ENCODE results near the gene ARSB. TPM values are rescaled to one million over a fixed set of nuclear protein-coding genes. Genes with fewer than 3 reads are reported as not detected.
"Not testable (repeated sequence)": the region's sequence is repeated elsewhere in the genome, so short reads cannot be mapped to it uniquely, and the experiment has no call there.

Gene ARSB
- total RNA-seq, 1 experiment from 2014 or later: 12.2 TPM

DNA sequence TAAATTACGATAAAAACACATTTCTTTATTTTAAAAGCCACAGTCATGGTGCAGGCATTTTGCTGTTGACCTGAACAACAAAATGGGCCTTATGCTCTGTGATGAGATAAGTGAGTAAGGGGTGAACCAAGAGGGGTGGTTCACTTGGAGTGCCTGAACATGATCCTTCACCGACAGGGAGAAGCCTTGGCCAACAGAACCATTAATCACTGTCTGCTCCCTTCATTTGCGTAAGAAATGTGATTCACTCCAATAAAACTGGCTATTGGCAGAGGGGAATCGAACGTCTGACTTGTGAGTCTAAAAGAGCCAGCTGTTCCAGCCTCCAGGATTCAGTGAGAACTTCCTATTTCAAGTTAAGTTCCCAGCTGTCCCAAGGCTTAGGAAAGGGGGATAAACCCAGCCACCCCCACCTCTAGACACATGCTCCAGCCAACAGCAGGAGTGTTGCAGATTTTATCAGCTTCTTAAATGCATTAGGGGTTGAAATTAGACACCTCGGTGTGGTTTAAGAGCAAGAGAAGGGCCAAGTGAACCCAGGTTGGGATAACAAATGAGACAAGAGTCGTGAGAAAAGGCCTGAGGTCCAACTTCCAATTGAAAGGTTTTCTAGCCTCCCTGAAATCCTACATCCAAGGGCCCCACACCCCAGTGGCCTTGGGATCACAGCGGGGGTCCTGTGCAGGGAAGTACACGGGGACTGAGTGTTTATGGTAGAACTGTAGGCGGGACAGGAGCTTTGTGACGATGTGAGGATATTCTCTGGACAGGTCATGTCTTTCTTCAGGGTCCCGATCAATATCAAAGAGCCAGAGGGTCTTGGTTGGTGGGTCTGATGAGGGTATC is 205.1 kb downstream of the ARSB start:
- DNase-seq (ENCODE audit: low read depth): peak; percentile 78

DNA sequence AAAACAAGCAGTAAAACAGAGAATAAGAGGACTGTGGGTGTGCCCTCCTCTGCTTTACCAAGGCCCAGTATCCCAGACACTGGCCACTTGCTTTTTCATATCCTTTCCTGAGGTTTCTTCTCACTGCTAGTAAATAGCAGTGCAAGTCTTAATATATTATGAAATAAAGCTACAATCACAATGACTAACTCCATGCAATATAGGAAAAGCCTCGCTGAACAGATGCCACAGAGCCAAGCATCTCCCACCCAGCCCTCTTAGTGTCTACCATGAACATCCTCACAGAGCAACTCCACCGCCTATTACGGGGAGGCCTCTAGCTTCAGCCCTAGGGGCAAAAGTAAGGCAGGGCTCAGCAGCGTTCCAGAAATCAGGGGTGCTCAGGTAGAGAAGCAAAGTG is 205.8 kb downstream of the ARSB start:
- no peak for DNase-seq (ENCODE audit: low read depth)

DNA sequence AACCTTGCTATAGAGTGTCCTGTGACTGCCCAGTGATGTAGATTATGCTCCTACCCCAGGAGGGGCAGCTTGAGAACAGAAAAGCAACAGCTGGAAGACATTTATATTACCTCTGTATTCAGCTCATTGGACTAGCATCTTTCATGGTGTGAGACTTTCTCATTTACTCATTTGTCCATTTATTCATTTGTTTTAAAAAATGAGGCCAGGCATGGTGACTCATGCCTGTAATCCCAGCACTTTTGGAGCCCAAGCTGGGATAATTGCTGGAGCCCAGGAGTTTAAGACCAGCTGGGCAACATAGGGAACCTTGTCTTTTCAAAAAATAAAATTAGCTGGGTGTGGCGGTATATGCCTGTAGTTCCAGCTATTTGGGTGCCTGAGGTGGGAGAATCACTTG is 206.6 kb downstream of the ARSB start:
- DNase-seq (ENCODE audit: low read depth): peak; percentile 74

DNA sequence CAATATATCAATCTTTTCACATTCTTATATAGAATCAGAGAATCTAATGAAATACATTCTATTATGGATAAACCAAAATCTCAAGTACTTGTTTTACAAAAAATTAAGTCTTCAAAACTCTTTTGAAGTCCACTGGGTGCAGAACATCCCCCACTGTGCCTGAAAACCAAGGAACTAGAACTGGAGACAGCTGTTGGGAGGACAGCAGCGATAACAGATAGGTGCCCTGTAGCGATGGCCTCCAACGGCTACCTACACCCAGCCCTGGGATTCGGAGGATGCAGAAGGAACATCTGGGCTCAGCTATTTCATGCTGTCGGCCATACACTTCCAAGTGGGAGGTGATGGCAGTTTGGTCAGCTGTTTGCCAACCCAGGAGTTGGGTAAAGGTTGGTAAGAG is 207.2 kb downstream of the ARSB start:
- no peak for DNase-seq (ENCODE audit: low read depth)

DNA sequence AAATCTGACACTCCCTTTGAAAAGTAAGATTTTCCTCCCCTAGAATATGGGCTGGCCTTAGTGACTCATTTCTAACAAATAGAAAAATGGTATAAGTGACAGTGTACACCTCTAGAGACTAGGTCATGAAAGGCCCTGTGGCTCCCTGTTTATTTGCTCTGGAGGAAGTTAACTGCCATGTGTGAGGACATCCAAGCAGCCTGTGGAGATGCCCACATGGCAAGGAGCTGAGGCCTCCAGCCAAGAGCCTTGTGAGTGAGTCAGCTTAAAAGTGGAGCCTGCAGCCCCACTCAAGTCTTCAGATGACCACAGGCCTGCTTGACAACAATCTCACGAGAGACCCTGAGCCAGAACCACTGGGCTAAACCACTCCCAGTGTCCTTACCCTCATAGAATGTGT is 208.5 kb downstream of the ARSB start:
- DNase-seq (ENCODE audit: low read depth): peak; percentile 80

DNA sequence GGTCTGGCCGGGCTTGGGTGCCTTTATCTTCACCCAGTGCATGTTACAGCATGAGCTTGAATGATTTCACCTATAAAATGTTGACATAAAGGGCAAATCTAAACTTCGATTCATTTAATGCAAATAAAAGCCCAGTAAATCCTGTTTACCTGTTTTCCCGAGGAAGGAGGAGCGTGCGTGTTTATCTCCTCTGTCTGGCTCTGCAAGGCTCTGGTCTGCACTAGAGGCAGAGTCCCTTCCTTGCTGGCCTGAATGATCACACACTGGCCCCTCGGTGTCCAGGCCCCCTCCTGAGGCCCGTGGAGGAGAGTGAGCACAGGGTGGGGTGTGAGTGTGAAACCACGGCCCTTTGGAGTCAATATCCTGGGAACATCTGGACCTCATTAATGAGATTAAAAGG is 211.5 kb downstream of the ARSB start:
- no peak for DNase-seq (ENCODE audit: low read depth)

DNA sequence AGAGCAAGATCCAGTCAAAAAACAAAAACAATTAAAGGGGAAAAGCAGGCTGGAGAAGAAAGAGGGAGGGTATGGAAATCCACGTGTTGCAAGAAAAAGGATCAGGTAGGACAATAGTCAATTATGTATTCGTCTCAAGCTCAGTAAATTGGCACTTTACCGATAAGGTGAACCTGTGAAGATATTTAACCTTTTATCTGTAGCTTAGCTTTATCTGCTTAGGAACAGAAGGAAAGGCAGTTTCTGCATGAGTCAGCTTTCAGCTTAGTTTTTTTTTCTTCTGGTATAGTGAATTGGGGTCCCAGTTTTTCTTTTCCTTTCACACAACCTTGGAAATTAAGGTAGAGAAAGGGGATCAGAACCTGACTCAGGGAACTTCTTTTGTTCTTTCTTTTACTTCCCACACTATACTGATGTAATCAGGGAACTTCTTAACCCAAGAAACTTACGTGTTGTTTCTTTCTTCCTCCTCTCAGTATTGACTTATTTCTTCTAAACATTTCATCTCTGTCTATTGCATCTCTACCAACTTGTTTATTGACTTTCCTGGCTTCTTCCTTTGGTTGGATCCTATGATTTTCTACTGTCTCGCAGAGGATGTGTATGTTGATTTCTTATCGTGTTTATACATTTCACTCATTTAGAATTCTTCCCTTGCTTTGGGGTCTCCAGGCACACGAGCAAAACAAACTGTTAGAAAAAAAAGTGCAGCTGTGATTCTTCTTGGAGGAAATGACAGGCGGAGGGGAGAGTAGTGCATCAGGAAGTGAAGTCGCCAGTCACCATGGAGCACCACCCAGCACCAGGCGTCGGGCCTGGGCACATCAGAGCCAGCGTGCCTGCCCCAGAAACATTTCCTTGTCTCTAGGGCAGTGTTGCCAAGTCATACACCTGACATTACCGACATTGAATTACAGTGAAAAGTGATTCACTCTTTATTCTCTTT is 213.6 kb downstream of the ARSB start:
- DNase-seq (ENCODE audit: low read depth): peak; percentile 19

DNA sequence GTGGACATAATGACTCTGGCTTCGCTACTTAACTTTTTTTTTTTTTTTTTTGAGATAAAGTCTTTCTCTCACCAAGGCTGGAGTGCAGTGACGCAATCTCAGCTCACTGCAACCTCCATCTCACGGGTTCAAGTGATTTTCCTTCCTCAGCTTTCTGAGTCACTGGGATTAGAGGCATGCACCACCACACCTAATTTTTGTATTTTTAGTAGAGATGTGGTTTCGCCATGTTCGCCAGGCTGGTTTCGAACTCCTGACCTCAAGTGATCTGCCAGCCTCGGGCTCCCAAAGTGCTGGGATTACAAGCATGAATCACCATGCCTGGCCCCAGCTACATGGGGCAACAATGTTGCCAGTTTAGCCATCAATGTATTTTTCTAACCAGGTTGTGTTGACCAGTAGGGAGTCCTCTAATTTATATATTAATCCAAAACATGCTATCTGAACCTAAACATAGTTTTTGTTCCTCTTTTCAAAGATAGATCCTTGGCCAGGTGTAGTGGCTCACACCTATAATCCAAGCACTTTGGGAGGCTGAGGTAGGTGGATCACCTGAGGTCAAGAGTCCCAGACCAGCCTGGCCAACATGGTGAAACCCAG is 216.2 kb downstream of the ARSB start:
- DNase-seq (ENCODE audit: low read depth): peak; percentile 13

DNA sequence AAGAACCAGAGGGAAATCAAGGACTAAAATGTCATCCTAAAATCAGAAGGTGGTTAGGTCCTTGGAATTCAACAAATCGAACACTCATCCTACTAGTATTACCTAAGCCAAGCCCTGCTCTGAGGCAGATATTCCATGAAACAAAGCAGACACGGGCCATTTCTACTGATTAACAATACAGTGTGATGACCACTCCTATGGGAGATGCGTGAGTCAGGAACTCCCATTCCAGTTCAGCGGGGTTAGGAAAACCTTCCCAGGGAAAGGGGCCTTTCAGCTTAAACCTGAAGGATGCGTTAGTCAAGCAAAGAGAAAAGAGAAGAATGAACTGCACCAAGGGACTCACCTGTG is 218.7 kb downstream of the ARSB start:
- no peak for DNase-seq (ENCODE audit: low read depth)

DNA sequence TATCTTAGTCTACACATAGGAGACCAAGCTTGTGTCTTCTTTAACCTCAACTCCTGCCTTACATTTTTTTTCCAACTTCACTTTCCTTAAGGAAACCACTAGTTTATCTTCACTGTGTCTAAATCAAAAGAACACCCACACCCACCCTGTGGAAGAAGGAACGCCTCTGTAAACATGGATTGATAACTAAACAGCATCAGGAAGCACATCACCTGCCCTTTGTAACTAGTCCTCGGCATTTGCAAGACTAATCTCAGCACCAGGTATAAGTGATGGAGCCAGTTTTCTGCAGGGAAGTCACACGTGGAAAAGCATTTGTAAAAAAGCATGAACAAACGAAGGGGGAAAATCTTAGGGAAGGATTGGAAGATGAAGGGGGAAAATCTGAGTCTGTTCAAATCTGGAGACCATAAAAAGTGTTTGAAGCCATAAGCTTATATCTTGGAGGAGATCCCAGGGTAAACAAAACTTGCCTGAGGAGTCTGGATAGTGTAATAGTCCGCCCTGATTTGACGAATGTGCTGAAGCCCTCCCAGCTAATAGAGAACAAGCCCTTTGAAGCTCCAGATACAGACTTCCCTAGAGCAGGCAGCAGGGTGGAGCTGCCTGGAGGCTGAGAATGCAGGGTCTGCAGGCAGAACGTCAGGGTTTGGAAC is 219.2 kb downstream of the ARSB start:
- DNase-seq (ENCODE audit: low read depth): no peak

DNA sequence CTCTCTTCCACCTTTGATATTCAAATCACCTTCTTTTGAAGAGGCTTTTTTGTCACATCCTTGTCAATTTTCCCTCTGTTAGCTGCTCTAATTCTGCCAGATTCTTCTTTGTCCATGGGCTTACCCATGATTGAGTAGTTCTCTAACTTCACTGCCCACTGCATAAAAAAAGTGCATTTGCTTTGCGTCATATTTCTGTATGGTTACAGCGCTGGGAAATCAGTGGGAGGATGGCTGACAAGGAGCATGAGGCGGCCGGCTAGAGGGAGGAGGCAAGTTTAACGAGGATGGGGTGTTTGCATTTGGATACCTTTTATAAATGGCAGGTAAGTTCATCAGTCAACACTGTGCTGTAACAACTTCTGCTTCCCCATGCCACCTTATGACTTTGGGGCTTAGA is 220.0 kb downstream of the ARSB start:
- no peak for DNase-seq (ENCODE audit: low read depth)

DNA sequence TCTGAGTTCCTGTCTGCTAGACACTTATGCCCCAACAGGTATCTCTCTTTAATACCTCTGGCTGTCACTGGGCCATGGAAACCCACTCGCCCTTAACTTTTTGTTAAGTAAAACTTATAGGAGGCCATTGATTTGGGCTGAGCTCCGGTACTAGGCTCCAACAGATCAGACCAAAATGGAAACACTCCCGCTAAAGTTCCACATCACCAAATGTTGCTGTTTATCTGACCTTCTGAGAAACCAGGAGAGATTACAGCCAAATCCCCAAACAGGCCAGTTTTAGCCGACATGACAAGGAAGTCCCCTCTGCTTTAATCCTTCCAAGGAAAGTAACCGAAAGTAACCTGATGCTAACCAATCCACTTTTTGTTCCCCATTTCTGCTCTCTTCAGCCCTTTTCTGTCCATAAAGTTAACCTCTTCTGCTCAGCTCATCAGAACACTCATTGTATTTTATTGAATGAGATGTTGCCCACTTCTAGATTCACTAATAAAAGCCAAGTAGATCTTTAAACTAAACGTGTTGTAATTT is 221.4 kb downstream of the ARSB start:
- DNase-seq (ENCODE audit: low read depth): no peak

DNA sequence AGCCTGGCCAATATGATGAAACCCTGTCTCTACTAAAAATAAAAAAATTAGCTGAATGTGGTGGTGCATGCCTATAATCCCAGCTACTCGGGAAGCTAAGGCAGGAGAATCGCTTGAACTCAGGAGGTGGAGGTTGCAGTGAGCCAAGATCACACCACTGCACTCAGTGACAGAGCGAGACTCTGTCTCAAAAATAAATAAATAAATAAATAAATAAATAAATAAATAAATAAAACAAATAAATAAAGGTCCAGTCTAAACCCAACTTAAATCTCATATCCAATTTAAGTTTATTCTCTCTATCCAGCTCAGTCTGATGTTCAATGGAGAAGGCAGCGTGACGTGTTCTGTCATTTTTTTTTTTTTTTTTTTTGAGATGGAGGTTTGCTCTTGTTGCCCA is 222.4 kb downstream of the ARSB start:
- DNase-seq (ENCODE audit: low read depth): not testable (repeated sequence)

DNA sequence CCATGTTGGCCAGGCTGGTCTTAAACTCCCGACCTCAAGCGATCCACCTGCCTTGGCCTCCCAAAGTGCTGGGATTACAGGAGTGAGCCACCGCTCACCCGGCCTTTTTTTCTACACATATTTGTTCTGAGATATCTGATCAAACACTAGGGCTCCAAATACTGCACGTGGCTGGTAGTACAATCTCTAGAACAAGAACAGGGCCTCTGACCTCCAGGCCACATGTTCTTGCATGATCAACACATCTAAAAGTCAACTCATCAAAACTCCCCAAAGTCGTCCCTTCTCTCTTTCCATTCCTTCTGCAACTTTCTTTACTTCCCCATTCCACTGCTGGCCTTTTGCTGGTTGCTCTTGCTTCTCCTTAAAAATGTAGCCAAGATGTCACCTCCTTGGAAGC is 223.3 kb downstream of the ARSB start:
- DNase-seq (ENCODE audit: low read depth): no peak

DNA sequence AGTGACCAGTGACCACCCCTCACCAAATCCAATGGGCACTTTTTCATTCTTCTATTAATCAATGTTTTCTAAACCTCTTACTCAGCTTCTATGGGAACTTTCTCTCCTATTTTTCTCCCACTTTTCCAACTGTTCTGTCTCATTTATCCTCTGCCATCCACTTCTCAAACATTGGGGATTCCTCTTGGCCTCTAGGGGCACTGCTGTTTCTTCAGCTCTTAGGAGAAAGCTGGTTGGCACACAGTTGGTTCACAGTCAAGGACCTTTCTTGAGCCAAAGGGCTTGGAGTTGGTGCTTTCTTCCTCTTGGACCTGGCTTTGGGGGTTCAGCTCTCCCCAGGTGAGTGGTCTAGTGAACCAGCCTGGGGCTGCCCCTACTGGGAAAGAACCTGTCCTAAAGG is 224.3 kb downstream of the ARSB start:
- no peak for DNase-seq (ENCODE audit: low read depth)

DNA sequence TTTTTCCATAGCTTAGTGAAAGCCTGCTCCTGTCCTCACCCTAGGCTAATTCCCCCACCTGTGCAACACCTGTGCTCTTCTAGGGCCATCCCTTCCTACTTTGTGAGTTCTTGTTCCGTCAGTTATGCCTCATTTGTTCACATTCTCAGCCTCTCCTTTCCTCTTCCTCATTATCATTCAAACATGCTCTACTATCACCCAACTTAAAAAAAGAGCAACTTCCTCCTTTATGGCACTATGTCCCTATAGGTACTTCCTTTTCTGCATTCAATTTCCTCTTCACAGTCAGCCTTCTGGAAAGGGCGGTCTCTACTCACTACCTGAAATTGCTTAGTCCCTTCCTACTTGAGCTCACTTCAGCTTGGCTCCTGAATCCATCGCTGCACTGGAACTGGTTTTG is 224.7 kb downstream of the ARSB start:
- DNase-seq (ENCODE audit: low read depth): no peak

DNA sequence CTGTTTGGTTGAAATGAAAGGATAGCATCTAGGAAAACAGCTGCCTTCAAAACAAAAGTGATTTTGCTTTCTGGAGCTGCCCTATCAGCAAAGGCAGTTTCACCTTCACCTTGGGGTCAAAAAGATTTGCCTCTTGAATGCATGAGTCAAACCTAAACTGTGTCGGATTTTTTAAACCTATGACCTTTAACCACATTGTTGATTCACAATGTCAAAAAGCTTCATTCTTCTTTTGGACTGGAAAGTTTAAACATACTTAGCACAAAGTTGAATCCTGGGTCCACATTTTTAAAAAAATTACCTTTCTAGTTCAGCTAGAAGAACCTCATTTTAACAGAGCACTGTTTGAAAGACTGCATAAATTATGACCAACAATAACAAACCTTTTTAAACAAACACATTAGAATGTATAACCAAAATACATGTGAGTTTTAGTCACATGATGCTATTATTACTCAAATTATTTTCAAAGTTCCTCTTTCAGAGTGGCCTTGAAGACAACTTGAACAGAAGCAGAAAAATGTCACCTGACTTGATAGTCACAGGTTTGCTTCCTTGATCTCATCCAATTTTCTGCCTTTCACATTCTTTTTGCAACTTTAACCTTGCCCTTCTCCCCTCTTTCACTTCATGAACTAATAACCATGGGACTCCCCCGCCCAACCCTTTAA is 226.8 kb downstream of the ARSB start:
- no peak for DNase-seq (ENCODE audit: low read depth)

DNA sequence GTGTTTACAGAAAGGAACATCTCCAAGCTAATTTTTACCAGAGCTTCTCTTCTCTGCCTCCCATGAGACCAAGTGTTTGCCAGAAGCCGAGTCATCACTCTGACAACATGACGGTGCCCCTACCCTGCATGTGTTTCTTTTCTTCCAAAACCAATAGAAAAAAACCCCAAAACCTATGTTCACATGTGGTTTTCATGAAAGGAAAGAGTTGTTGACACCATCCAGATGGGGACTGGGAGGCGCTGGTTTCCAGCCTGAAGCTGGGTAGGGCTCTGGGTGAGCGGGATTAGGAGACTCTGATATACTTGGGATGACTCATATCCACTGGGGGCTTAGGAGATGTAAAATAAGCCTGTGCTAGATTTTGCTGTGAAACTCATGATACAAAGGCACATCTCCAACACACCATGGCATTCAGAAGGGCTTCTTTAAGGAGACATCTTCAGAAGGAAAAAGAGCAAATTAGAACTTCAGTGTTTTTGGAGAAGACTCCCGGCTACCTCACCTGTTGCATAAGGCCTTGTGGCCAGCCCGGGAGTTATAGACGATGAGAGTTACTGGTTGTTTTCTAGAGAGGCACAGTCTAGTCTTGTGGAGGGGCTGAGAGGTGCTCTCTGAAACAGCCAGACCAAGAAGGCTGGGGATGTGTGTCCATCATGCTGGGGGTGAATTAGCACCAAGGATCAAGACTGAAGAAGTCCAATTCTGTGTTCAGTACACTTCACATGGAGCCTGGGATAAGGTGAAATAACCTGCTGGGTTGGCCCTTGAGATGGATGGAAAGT is 227.6 kb downstream of the ARSB start:
- DNase-seq (ENCODE audit: low read depth): peak; percentile 67

DNA sequence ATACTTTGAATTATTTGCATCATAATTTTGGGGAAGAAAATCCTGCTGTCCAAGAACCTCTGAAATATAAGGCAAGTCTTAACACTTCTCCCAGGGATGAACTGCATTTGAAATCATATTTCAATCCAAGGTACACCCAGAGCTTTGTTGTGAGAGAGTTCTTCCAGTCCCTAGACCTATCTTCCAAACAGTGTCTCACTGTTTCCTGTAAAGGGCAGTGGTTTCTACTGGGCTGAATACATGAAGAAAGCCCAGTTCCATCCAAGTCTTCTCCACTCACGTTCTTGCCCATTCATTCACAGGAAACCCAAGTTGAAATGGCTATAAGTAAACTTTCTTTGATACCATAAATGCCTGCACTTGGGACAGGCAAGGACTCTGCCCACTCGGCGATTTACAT is 228.3 kb downstream of the ARSB start:
- DNase-seq (ENCODE audit: low read depth): no peak

DNA sequence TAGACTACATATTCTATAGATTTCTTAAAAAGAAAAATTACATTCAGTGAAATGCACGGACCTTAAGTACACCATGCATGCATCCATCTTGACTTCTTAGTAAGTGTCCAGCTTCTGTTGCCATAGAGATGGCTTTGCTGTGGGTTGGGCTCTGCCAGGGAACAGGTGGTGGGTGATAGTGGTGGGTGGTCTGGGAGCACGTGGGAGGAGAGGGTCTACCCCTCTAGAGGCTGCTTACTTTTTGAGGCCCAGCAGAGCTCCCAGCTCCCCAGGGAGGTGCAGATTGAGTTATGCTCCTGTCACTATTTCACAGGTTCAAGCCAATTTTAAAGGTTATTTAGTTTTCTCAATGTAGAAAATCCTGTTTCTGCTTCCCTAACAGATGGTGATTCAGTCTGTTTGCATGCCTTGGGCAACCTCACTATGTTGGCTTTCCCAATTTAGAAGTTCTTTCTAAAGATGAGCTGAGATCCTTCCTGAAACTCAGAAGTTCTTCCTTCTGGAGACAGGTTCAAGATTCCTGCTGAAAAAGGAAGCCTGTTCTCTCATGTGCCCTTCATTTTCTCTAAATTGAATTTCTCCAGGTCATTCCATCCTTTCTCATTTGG is 229.2 kb downstream of the ARSB start:
- DNase-seq (ENCODE audit: low read depth): no peak

Data from Daoy (cell line).